OCI-LY3 (cell line): Measurements from ENCODE around the gene CA11.

ENCODE experiments used
- H2AFZ ChIP-seq: fragments of 200-600, 300-600 bp; shearing (Covaris generic); 2 replicates; pipeline ENCODE4 v1.6.0; 2014; ENCODE audit warnings: antibody characterized with exemption, low read depth, low read length
- H3K27ac ChIP-seq: fragments of 200-600, 300-600 bp; sonication (generic); 2 replicates; pipeline ENCODE4 v1.5.1; 2014; ENCODE audit warnings: mild to moderate bottlenecking, low read length, moderate library complexity, mixed read lengths
- H3K27me3 ChIP-seq: fragments of 200-600, 300-600 bp; sonication (generic); 2 replicates; pipeline ENCODE4 v1.6.1; 2014; ENCODE audit warnings: low read depth, low read length, mixed read lengths
- H3K36me3 ChIP-seq: fragments of 200-600, 300-600 bp; sonication (generic); replicated peaks from 2 replicates; pipeline ENCODE3; 2014; ENCODE audit warnings: low read depth, low read length, mixed read lengths
- H3K4me1 ChIP-seq: fragments of 300-600, 200-600 bp; sonication (generic); 2 replicates; pipeline ENCODE4 v1.6.1; 2014; ENCODE audit warnings: low read length, mixed read lengths
- H3K4me2 ChIP-seq: fragments of 200-600, 300-600 bp; sonication (generic); 2 replicates; pipeline ENCODE4 v1.6.1; 2014; ENCODE audit warnings: low read length, mixed read lengths
- H3K4me3 ChIP-seq: fragments of 300-600, 200-600 bp; sonication (generic); 2 replicates; pipeline ENCODE4 v1.5.1; 2014; ENCODE audit warnings: antibody characterized with exemption, mild to moderate bottlenecking, low read length, moderate library complexity
- H3K79me2 ChIP-seq: fragments of 300-600, 200-600 bp; shearing (Covaris generic); 2 replicates; pipeline ENCODE4 v1.6.1; 2014; ENCODE audit warnings: mild to moderate bottlenecking, low read length, mixed read lengths
- H3K9ac ChIP-seq: fragments of 300-600, 200-600 bp; shearing (Covaris generic); 2 replicates; pipeline ENCODE4 v1.6.0; 2014; ENCODE audit warnings: mild to moderate bottlenecking, low read length, moderate library complexity
- H3K9me3 ChIP-seq: fragments of 200-600, 300-600 bp; shearing (Covaris generic); 2 replicates; pipeline ENCODE4 v1.6.1; 2014; ENCODE audit warnings: low read length, mixed read lengths; ENCODE audit not compliant: insufficient read depth
- H4K20me1 ChIP-seq: fragments of 200-600, 300-600 bp; sonication (generic); 2 replicates; pipeline ENCODE4 v1.6.1; 2016; ENCODE audit warnings: low read length, mixed read lengths; ENCODE audit not compliant: insufficient read depth
- CTCF ChIP-seq: fragments of 200-600, 300-600 bp; sonication (generic); IDR thresholded peaks from 2 replicates; pipeline ENCODE4 v1.5.1; 2014; ENCODE audit warnings: antibody characterized with exemption, low read length, low read depth
- EZH2phosphoT487 ChIP-seq: fragments of 200-600 bp; shearing (Covaris generic); IDR thresholded peaks from 2 replicates; pipeline ENCODE4 v1.6.1; 2018; ENCODE audit warnings: antibody characterized with exemption, mixed run types, low read depth

Gene CA11

DNA sequence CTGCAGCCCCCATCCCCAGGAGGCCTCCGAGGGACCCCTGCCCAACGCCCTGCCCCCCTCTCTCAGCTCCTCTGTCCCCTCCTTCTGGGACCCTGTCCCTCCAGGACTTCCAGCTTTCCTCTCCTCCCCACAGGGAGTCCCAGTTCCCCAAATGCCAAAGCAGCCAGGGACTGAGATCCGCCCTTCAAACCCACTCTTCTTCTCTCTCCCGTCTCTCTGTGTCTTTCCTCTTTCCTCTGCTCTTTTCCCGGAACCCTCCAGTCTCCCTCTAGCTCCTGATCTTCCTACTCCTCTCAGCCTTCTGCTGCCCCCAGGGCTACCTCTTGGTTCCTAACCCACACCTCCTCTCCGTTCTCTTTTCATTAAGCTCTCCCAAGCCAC lies 377 bp downstream of the CA11 start:
- Histone ChIP-seq H3K9ac (peak overlapping the region; percentile 60), H3K4me2 (peak overlapping the region; percentile 99), H3K36me3 (no peaks in the 10 kb centered on the region), H2AFZ (peak overlapping the region; percentile 90), H3K79me2 (no peaks in the 10 kb centered on the region), H3K4me1 (peaks cover 8% of the 10 kb centered on the region), H3K27ac (no peak overlapping the region), H4K20me1 (no peaks in the 10 kb centered on the region), H3K27me3 (0 out of 2 replicates have a peak, but pooled peaks cover 4% of the 10 kb centered on the region), H3K4me3 (peak overlapping the region; percentile 81), H3K9me3 (no peaks in the 10 kb centered on the region)
- TF ChIP-seq EZH2phosphoT487 (no peak), CTCF (no peak)

- TF ChIP-seq EZH2phosphoT487 = no peak
- TF ChIP-seq CTCF = no peak
- Histone ChIP-seq H3K9me3 (no peaks in the 10 kb centered on the region), H4K20me1 (no peaks in the 10 kb centered on the region), H2AFZ (peak overlapping the region; percentile 90; the same call in 1 of the 2 replicates), H3K4me2 (peak overlapping the region; percentile 99), H3K9ac (peak overlapping the region; percentile 60), H3K27ac (no peak overlapping the region), H3K4me3 (peak overlapping the region; percentile 81), H3K27me3 (0 out of 2 replicates have a peak, but pooled peaks cover 4% of the 10 kb centered on the region), H3K79me2 (no peaks in the 10 kb centered on the region), H3K36me3 (no peaks in the 10 kb centered on the region), H3K4me1 (peaks cover 8% of the 10 kb centered on the region)
These were observed 958 bp downstream of the CA11 start for GRCh38 chr19:48644839-48645619.

DNA sequence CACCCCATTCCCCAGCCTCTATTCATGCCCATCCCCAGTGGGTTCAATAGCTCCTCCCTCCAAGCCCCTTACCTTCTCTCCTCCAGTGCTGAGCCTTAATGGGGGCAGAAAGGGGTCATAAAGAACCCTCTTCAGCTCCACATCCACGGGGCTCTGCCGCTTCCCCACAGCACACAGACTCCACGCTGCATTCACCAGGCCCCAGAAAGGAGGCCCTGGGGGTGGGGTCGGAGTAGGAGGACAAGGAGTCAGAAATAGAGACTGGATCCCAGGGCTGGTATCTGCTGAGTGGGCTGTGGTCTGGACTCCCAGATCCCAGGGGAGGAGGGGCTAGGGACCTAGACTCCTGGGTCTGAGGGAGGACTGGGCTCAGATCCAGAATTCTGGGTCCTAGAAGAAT lies 1.6 kb downstream of the CA11 start:
- Histone ChIP-seq H3K4me3 (peak overlapping the region; percentile 81), H3K27ac (no peak overlapping the region), H3K4me2 (peak overlapping the region; percentile 99), H3K27me3 (0 out of 2 replicates have a peak, but pooled peaks cover under 1% of the 10 kb centered on the region), H3K4me1 (peaks cover 8% of the 10 kb centered on the region), H3K9me3 (no peaks in the 10 kb centered on the region), H4K20me1 (no peaks in the 10 kb centered on the region), H2AFZ (no peak overlapping the region), H3K9ac (no peak overlapping the region), H3K79me2 (no peaks in the 10 kb centered on the region), H3K36me3 (no peaks in the 10 kb centered on the region)
- no peak for TF ChIP-seq CTCF
- TF ChIP-seq EZH2phosphoT487 = no peak

- Histone ChIP-seq H3K27me3 (no peaks in the 10 kb centered on the region), H3K9ac (no peak overlapping the region), H3K9me3 (no peaks in the 10 kb centered on the region), H3K4me1 (peaks cover 20% of the 10 kb centered on the region), H3K4me2 (no peak overlapping the region), H4K20me1 (no peaks in the 10 kb centered on the region), H3K79me2 (no peaks in the 10 kb centered on the region), H3K4me3 (no peak overlapping the region), H3K36me3 (no peaks in the 10 kb centered on the region), H2AFZ (no peak overlapping the region), H3K27ac (no peak overlapping the region)
- TF ChIP-seq CTCF = no peak
- no peak for TF ChIP-seq EZH2phosphoT487
These were observed 3.1 kb downstream of the CA11 start for GRCh38 chr19:48642862-48643261.
